ENCODE data around the gene ZNF200. TPM values are rescaled to one million over a fixed set of nuclear protein-coding genes. Genes with fewer than 3 reads are reported as not detected.
"Not testable (repeated sequence)": the region's sequence is repeated elsewhere in the genome, so short reads cannot be mapped to it uniquely, and the experiment has no call there.

ZNF200 gene
- polyA plus RNA-seq, 10 donors: 5.1 to 9.2 (median 6.7) TPM

DNA sequence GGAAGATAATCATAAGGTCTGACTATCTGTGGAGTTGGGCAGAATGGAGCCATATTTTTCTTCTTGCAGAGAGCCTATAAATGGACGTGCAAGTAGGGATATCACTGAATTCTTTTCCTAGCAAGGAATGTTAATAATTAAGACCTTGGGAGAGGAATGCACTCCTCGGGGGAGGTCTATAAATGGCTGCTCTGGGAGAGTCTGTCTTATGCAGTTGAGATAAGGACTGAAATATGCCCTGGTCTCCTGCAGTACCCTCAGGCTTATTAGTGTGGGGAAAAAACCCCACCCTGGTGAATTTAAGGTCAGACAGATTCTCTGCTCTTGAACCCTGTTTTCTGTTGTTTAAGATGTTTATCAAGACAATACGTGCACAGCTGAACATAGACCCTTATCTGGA, 29.0 kb downstream of the ZNF200 start:
- DNase-seq: not testable (repeated sequence)

DNA sequence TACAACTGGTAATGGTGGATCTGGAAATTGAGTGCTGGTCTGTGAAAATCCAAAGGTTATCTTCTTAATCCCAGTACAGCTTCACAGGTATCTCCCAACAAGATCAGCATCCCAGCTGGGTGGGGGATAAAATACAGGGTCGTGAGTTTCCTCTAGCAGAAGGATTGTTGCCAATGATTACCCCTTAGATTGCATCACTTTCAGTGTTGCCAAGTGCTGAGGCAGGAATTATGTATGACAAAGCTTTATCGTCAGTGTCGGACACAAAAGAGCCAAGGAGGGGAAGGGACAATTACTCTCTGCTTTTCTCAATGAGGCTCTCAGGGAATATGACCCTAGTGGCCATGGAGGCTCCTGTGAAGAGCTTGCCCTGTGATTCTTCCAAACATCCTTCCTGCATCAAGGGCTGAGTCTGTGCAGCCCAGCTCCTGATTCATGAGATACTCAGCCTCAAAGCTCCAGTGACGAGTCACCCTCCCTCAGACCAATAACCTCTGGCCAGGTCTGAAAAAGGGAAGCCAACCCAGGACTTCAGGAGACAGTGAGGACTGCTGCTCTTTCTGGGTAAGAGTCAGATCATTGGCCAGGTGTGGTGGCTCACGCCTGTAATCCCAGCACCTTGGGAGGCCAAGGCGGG, 31.9 kb downstream of the ZNF200 start:
- no peak for DNase-seq

DNA sequence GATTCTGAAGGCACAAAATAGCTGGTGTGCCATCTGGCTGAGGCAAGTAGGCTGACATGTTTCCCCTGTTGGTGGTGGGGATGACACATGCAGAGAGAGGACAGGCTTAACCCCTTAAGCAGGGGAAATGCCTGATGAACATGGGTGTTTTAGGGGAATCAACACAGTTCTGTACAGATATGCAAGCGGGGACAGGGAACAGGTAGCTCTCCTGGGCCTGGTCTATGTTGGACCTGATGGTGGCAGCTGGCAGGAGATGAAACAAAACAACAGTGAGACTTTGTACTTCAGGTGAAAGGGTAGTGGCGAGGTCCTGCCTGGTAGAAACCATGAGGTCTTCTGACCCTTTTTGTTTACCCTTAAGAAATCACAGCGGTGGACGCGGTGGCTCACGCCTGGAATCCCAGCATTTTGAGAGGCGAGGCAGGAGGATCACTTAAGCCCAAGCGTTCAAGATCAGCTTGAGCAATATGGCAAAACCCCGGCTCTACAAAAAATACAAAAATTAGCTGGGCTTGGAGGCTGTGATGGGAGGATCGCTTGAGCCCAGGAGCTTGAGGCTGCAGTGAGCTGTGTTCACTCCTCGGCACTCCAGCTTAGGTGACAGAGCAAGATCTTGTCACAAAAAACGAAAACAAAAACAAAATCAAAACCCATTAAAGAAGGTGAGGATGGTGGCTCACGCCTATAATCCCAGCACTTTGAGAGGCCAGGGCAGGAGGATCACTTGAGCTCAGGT, 36.5 kb downstream of the ZNF200 start:
- no peak for DNase-seq

DNA sequence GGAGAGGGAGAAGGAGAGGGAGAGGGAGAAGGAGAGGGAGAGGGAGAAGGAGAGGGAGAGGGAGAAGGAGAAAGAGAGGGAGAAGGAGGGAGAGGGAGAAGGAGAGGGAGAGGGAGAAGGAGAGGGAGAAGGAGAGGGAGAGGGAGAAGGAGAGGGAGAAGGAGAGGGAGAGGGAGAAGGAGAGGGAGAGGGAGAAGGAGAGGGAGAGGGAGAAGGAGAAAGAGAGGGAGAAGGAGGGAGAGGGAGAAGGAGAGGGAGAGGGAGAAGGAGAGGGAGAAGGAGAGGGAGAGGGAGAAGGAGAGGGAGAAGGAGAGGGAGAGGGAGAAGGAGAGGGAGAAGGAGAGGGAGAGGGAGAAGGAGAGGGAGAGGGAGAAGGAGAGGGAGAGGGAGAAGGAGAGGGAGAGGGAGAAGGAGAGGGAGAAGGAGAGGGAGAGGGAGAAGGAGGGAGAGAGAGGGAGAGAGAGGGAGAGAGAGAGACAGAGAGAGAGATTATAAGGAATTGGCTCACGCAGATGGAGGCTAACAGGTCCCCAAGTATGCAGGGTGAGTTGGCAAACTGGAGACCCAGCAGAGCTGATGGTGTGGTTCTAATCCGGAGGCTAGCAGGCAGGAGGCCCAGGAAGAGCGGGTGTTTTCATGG, 37.1 kb downstream of the ZNF200 start:
- not testable (repeated sequence) for DNase-seq

DNA sequence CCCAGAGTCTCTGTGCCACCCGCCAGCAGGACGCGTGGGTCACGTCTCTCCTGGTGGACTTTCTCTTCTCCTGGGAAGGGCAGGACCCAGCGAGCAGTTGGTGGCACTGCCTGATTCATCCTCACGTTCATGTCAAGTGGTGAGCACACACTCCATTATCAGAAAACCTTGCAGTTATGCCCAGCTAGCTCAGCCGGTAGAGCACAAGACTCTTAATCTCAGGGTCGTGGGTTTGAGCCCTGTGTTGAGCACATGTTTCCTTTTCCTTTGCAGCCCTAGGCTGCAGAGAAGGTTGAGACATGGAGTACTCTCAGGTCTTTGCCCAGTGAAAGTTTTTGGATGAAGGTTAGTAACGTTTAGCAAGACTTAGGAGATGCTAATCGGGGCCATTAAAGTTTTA, 39.0 kb downstream of the ZNF200 start:
- no peak for DNase-seq

DNA sequence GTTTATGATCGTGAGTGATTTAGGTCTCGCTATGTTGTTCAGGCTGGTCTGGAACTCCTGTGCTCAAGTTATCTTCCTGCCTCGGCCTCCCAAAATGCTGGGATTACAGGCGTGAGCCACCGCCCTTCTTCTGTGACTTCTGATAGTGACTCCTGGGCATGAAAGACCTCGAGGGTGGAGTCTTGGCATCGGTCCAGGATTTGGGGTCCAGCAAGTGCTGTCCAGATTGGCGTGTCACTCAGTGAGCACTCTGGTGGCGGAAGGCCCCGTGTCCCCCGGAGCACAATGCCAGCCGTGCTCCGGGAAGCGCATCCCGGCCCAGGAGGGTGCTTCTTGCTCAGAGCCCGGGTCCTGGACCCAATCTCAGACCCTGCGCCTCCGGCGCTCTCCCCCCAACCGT, 40.2 kb downstream of the ZNF200 start:
- no peak for DNase-seq

DNA sequence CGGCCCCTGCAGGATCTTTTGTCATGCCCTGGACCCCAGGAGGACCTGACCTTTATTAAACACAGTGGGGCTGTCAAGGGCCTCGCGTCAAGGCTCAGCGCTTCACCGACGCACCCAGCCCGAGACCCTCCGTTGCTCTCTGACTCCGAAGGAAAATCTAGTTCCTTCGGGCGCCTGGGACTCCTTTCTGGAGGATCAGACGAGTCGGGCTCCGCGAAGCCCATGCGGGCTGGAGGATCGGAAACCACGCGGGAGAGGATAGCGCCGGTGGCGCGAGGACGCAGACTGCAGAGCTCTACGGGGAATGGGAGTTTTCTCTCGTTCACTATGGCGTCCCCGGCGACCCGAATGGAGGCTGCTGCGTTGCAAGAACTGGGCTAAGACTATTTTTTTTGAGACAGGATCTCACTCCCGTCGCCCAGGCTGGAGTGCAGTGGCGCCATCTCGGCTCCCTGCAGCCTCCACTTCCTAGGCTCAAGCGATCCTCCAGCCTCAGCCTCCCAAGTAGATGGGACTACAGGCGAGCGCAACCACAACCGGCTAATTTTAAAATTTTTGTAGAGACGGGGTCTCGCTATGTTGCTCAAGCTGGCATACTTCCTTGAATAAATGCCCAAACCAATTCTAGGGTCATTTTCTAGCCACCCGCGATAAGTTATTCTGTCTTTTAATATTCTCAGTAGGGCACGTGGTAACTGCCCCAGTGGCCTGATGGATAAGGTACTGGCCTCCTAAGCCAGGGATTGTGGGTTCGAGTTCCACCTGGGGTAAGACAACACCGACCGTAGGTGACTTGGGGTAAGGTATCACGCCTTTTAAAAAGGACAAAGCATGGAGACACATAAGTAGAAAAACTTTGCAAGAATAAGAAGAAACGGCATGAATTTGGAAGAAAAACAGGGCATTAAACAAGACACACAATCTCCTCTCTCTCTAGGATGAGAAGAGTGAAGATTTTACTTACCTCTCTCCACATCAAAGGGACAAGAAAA, 41.4 kb downstream of the ZNF200 start:
- no peak for DNase-seq

DNA sequence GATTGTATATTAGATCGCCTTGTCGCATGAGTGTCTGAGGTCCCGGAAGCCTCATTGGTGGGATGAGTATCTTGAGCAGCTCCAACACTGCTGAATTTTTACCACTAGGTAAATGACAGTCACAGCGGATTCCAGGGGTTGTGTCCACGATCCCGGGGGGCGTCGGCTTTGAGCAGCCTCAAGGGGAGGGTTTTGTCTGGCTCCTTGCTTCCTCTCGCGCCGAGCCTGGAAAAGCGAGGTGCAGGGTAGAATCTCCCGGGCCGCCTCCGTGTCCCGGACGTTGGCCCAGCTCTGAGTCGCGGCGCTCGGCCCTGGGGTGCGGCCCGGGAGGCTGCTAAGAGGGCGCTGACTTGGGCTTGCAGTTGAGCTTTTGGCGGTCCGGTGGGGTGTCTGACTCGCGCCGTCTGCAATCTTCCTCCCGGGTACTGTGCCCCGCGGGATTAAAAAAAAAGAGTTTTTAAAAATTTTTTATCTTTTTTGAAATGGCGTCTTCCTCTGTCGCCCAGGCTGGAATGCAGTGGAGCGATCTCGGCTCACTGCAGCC, 42.4 kb downstream of the ZNF200 start:
- no peak for DNase-seq

DNA sequence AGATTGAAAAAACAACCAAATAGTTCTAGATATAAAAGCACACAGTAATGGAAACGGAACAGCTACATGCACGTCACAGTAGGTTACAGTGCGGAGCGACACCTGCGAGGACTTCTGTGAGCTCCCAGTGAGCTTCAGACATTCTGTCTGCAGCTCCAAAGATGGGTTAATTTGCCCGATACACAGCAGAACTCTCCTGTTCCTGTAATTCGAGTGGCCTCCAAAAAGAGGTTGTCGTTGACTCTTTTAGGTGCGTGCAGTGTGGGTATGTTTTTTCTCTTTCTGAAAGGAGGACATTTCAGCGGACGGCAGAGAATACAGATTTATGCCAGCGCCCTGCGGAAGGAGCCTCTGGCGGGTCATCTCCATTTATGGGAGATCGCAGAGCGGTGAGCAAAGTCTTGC, 44.0 kb downstream of the ZNF200 start:
- no peak for DNase-seq

DNA sequence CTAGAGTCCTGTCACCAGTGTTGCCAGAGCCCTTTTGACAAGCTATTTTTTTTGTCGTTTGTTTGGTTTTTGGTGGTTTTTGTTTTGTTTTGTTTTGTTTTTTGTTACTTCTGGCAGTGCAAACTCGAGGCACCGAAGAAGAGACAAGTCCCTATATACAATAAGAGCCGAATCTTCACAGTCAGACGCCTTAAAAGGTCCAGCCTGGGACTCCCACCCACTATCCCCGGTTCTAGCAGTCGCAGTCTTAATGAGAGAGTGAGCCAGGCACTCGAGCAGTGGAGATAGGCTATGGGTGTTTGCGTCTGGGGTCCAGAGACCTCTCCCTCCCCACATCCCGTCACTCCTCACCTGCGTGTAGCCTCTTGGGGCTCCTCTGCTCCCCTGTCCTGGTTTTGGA, 45.1 kb downstream of the ZNF200 start:
- DNase-seq: no peak

DNA sequence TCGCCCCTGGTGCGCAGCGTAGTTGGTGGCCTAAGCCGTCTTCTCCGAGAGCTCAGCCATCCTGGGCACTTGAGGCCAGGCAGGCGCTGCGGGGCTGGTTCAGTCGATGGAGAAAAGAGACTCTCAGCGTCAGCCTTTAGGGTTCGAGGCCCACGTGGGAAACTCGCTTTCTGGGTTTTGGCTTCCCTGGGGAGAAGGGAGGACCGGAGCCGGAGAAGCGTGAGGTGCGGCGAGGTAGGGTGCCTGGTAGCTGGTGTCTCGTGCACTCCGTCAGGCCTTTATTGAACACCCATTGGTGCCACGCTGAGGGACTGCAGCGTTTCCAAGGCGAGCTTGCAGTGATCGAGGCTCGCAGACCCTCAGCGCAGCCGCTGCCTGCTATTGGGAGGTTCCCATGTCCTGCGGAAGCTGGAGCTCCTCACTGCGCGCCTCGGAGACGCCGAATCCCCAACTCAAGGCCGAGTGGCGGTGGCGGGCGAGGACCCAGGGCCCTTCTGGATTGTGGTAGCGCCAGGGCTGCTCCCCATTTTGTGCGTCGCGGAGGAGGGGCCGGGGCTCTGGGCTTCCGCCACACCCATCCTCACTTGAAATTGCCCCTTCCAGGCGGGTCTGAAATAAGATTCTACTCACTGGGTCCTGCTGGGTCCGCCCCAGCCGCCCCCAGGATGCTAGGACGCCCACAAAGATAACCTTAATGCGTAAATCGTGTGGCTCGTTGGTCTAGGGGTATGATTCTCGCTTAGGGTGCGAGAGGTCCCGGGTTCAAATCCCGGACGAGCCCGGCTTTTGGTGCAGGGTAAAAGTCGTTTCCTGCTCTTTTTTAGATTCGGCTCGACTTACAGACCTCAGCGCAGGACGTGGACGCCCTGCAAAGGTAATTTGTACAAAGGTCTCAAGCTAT, 45.8 kb downstream of the ZNF200 start:
- DNase-seq: peak in 1 of 3 donors; percentile 66

DNA sequence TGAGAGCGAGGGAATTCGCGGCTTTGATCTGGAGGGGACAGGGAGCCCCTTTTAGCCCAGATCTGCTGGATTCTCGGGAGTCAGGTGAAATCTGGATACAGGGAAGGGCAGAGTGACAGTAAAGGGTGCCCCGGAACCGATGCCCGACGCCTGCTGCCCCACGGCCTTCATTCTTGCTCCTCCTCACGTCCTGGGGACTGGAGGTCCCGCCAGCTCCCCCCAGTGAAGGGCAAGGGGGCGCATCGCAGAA, 46.4 kb downstream of the ZNF200 start:
- no peak for DNase-seq

DNA sequence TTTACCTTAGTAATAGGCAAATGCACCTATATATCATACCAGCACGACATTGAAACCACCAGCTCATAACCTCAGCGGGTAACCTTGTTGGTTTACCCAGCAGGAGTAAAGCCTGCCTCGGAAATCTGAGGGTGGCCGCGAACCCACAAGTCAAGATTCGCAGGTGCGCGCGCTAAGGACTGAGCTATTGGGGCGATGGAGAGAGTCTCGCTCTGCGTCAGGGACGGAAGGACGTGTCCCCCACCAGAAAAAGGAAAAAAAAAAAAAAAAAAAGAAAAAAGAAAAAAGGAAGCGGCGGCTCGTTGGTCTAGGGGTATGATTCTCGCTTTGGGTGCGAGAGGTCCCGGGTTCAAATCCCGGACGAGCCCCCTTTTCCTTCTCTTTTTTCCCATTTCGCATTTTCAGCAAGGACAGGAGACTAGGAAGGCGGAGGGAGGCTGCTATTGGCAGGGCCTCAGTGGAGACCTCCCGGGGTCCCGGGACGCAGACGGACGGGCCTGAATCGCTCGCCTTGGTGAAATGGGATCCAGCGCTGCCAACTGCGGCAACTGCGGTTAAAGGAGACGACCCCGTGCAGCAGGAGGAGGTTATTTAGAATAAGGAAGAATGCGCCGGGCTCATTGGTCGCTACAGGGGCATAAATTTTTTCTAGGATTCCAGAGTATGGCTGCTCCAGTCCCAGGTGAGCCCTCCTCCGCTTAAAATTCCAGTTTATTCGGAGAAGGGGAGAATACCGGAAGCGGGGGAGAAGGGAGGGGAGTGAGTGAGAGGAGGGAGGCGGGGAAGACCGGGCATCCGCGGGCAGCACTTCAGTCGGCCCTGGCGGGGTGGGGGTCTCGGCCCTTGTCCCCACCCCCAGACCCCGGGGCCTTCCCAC, 46.9 kb downstream of the ZNF200 start, which contains the start of gene OR1F1:
OR1F1 (plus strand) TSS at position 407 of the 877 bp plus-strand sequence.
- DNase-seq: peak in 2 of 3 donors; percentile 44 to 47

DNA sequence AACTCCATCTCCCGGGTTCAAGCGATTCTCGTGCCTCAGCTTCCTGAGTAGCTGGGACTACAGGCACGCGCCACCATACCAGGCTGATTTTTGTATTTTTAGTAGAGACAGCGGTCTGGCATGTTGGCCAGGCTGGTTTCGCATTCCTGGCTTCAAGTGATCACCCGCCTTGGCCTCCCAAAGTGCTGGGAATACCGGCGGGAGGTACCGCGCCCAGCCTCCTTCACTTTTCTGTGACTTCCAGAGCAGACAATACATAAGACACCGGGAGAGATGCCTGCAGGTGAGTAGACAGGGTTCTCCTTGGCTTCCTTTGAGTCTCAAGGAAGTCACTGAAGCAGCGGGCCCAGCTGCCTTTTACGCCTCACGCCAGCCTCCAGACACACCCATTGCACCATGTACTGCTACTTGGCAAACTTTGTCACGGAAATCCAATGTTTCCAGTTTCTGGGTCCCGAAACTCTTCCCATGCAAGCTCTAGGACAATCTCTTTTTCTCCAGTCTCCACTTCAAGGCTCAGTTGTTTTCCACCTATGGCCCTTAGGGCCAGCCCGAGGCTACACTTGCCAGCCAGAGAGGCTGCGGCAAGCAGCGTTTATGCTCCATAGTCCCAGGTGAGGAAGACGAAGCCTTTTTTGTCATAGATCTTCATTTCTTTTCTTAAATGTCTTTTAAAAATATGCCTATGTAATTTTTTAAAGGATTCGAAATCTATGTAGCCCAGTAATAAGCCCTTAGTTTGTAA, 47.8 kb downstream of the ZNF200 start:
- DNase-seq: no peak

DNA sequence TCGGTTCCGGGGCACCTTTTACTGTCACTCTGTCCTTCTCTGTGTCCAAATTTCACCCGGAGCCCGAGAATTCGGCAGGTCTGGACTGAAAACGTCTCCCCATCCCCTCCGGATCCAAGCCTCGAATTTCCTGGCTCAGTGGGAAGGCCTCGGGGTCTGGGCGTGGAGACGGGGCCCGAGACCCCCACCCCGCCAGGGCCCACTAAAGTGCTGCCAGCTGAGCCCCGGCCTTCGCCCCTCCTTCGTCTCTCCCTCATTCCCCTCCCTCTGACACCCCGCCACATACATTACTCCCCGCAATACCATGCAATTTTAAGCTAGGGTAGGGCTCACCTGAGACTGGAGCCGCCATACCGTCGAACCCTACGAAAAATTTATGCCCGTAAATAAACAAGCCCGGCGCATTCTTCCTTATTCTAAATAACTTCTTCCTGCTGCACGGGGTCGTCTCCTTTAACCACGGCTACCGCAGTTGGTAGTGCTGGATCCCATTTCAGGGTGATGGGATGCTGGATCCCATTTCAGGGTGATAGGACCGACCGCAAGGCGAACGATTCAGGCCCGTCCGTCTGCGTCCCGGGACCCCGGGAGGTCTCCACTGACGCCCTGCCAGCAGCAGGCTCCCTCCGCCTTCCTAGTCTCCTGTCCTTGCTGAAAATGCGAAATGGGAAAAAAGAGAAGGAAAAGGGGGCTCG, 51.4 kb downstream of the ZNF200 start:
- no peak for DNase-seq

DNA sequence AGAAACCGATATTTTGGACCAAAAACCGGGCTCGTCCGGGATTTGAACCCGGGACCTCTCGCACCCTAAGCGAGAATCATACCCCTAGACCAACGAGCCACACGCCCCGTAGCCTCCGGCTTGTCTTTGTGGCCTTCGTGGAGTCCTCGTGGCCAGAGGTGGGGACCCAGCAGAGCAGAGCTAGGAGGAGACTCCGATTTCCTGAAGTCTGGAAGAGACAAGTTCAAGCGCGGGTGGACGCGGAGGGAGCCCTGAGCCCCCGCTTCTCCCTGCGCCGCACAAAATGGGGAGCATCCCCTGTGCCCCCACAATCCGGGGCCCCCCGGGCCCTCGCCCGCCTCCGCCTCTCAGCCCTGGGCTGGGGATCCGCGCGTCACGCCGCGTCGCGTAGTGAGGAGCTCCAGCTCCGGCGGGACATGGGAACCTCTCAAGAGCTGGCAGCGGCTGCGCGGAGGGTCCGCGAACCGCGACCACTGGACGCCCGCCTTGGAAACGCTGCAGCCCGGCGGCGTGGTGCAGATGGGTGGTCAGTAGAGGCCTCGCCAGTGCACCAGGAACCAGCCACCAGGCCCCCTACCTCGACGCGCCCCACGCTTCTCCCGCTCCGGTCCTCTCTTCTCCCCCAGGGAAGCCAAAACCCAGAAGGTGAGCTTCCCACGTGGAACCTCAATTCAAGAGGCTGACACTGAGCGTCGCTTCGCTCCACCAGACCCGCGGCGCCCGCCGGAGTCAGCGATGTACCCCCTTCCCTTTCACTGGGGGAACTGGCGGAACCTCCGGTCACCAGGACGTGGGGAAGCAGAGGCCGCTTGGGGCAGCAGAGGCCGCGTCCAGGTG, 52.1 kb downstream of the ZNF200 start:
- peak in 1 of 3 donors; percentile 32 for DNase-seq

DNA sequence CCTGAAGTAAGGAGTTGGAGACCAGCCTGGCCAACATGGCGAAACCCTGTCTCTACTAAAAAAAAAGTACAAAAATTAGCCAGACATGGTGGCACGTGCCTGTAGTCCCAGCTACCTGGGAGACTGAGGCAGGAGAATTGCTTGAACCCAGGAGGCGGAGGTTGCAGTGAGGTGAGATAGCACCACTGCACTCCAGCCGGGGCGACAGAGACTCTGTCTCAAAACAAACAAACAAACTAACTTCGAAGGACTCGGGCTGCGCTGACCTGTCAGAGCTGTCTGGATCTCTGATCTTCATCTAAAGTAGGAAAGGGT, 52.7 kb downstream of the ZNF200 start:
- not testable (repeated sequence) for DNase-seq

Data from muscle of back (tissue), 11 donors.